ENCODE data around the gene TMEM218.

The TMEM218 gene

GRCh38 chr11:125129316-125129993, 18.0 kb upstream of the TMEM218 start:
- no peak for DNase-seq (ENCODE audit: low read depth)

GRCh38 chr11:125128450-125128849, 17.0 kb upstream of the TMEM218 start:
- peak; percentile 41 for DNase-seq (ENCODE audit: low read depth)

DNA sequence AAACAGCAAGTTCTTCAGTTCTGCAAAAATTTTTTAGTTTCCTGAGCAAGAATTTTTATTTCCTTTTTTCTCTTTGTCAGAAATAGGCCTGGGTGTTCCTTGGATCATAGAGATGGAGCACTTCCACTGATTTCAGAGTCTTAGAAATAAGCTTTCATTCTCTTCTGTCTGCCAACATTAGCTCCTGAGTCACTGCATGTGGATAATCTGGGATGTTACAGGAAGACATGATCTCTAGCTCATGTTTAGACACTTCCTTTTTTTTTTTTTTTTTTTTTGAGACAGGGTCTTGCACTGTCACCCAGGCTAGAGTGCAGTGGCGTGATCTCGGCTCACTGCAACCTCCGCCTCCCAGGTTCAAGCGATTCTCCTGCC, 13.2 kb upstream of the TMEM218 start:
- no peak for DNase-seq (ENCODE audit: low read depth)

DNA sequence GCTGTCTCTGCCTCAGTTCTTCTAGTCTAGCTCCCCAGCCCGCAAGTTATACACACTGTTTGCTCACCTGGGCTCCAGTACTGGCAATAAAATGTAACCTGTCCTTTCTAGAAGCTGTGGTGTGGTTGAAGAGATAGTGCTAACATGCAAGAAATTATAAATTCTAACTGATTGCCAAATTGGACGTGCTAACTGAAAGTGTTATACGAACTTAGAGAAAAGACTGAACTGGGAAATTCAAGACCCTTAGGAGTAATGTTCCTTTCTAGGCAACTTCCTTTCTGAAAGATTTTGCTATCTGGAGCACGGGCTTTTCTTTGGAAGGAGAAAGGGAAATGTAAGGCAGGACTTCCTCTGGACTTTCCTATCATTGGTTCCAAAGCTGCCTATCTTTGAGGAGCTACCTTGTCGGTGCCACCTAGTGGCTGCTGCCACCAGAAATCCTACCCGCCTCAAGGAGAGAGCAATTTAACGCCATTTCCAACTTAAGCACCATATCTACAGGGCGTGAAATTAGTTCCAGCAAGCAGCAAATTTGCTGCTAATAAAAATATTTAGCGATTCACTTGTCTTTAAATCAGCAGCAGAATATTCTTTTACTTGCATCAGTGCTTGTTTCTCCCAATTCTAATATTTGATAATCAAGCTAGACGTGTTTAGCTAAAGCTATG, 12.7 kb upstream of the TMEM218 start:
- peak; percentile 49 for DNase-seq (ENCODE audit: low read depth)

- no peak for DNase-seq (ENCODE audit: low read depth)
Measured at GRCh38 chr11:125123194-125123946, 11.9 kb upstream of the TMEM218 start.

DNA sequence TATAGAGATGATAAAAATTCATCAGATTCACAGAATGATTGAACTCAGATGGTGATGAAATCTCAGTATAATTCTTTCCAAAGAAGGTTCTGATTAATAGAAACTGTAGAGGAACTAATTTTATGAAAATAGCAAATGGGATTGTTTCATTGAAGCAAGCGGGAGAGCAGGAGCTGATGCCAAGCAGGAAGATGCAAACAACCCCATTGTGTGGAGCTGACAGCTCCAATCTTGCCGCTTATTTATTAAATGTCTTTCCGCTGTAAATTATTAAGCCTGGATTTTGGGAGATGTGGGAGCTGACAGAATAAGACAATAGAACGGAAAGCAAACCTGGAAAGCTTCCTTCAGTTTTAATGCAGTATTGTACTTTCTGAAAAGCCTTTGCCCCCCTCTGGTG, 6.0 kb upstream of the TMEM218 start:
- DNase-seq (ENCODE audit: low read depth): no peak

DNA sequence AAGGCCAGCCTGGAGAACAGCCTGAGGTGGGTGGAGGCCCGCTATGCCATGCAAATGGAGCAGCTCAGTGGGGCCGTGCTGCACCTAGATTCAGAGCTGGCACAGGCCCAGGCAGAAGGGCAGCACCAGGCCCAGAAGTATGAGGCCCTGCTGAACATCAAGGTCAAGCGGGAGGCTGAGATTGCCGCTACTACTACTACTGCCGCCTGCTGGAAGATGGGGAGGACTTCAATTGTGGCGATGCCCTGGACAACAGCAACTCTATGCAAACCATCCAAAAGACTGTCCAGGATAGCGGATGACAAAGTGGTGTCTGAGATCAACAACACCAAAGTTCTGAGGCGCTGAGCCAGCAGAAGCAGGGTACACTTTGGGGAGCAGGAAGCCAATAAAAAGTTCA, 3.1 kb upstream of the TMEM218 start:
- no peak for DNase-seq (ENCODE audit: low read depth)

DNA sequence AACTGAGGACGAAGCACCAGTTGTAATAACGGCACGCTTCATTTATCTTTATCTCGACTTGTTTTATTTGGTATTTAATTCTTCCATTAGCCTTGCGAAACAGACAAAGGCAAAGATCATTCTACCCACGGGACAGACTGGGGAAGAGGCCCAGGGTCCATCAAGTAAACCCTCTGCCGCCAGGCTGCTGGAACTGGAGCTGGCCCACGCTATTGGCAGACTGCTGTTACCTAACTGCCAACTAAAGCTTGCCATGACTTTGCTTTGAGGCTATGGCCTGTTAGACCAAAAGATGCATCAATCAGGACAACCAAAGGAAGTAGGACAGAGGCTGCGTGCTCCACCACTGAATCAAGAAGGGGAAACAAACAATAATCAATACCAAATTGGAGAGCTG, 780 bp upstream of the TMEM218 start:
- no peak for DNase-seq (ENCODE audit: low read depth)

GRCh38 chr11:125111001-125111342, 454 bp downstream of the TMEM218 start:
- DNase-seq (ENCODE audit: low read depth): no peak

DNA sequence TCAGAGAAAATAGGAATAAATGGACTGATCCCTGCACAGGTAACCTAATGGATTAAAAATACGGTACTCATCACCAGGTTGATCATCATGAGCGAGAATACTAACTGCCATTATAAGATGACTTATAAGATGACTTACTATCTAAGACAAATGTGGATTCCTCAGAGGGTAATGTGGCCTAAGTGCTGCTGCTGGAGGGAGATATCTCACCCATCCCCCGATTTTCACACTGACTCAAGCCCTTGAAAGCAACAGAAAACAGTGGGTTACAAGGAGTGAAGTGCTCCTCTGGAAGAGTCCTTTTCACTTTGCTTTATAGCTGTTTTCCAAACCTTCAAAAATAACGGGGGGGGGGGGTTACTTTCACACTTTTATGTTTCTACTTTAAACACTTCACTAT, 920 bp downstream of the TMEM218 start:
- no peak for DNase-seq (ENCODE audit: low read depth)

DNA sequence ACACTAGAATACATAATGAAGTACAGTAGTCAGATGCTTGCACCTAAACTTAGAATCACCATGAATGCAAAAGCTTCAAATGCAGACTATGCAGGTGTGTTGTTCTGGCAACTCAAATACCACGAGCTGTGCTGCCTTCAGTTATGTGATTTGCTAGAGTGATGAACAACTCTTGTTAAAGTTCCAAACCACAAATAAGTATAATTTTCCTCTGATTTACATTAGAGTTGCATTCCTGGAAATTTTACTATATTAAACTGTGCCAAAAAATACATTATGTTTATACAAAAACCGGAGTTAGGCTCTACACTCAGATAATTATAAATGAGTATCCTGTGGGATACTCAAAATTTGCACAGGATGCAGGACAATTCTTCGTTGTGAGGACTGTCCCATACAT, 3.0 kb downstream of the TMEM218 start:
- DNase-seq (ENCODE audit: low read depth): no peak

DNA sequence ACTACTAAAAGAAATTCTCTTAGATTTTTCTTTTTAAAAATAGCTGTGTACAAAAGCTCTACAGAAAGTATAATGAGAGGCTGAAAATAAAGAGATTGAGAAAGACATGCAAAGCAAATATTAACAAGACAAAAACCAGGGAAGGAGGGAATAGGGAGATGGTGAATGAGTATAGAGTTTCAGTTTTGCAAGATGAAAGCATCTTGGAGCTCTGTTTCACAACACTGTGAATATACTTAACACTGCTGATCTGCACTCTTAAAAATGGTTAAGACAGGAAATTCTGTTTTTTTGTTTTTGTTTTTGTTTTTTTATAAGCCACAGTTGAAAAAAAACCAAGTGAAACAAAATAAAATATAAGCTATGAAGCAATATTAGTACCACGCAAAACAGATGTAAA, 5.5 kb downstream of the TMEM218 start:
- no peak for DNase-seq (ENCODE audit: low read depth)

- no peak for DNase-seq (ENCODE audit: low read depth)
Measured at GRCh38 chr11:125102510-125102909, 8.9 kb downstream of the TMEM218 start.

DNA sequence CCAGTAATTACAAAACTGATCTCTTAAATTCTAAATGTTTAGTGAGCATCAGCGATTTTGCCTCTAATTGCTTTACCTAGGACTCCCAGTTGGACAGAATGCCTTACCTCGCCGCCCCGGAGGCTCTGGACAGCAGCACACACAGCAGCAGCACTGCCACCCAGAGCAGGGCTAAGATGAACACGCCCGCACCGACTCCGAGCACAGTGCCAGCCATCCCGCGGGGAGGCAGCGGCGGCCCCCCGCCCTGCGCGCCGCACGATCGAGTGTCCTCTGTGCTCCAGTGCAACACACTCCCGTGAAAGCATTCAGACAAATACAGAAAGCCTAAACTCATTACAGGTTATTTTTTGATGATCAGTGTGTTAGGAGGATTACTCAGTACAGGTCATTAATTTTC, 9.4 kb downstream of the TMEM218 start:
- no peak for DNase-seq (ENCODE audit: low read depth)

DNA sequence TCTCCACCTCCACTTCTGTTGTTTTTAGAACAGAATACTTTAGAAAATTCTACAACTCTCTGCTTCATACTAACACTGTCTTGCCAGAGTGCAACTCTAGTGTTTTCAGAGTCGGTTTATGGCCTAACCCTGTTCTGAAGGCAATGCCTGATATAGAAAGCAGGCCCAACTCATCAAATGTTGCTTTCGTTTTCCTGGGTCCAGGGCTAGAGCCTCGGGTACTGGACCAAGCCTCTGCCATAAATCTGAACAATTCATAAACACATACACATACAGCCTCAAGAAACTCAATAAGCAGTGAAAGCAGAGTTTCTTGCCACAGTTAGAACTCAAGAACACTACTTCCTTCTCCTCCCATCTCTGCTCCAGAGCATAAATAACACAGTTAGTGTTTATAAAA, 9.8 kb downstream of the TMEM218 start:
- no peak for DNase-seq (ENCODE audit: low read depth)

DNA sequence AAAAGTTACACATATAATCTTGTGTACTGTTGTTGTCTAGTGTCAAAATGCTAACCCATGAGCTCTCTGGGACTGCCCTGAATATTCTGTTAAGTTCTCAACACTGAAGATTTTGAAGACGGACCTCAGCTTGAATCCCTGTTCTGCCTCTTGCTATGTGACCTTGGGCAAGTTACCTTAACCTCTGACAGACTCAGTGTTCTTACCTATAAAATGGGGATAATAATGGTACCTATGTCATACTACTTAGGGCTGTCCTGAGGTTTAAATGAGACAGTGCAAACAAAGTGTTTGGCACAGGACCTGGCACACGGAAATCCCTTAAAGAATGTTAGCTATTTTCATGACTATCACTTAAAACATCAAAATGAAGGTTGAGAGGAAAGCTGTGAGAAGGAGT, 11.3 kb downstream of the TMEM218 start:
- DNase-seq (ENCODE audit: low read depth): no peak

- DNase-seq (ENCODE audit: low read depth): no peak
Measured at GRCh38 chr11:125094731-125095130, 16.7 kb downstream of the TMEM218 start.

GRCh38 chr11:125093502-125093901, 17.9 kb downstream of the TMEM218 start:
- DNase-seq (ENCODE audit: low read depth): no peak

DNA sequence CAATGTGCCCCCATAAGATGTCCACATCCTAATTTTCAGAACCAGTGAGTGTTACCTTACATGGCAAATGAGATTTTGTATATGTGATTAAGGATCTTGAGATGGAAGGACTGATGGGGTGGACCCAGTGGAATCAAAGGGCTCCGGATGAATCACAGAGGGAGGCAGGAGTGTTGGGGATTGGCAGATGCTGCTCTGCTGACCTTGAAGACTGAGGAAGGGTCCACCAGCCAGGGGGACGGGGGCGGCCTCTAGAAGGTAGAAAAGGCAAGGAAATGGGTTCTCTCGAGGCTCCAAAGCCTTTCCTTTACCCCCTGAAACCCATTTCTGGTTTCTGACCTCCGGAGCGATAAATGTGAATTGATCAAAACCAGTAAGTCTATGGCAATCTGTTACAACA, 18.8 kb downstream of the TMEM218 start:
- no peak for DNase-seq (ENCODE audit: low read depth)

GRCh38 chr11:125091877-125092664, 19.4 kb downstream of the TMEM218 start:
- no peak for DNase-seq (ENCODE audit: low read depth)

- DNase-seq (ENCODE audit: low read depth): peak; percentile 68
Measured at GRCh38 chr11:125091247-125091876, 20.1 kb downstream of the TMEM218 start.

DNA sequence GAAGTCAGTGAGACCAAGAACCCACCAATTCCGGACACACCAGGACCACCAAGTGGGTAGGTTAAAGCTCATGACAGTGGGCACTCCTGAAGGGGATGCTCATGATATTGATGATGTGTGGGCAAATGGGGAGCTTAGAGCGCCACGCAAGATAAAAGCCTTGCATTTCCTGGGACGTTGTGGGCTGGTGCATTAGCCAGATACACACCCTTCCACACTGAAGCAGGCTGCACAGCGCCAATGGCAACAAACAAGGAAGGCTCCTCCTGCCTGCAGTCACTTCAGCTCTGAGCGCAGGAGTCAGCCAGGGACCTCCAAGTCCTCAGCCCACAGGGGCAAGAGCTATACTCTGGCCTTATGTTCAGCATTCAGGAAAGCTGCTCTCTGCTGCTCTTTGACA, 20.6 kb downstream of the TMEM218 start:
- no peak for DNase-seq (ENCODE audit: low read depth)
